ENCODE results near the gene KLB.
A peak's percentile ranks its signal among the peaks of the same experiment; 100 is the strongest.

- TF ChIP-seq CTCF (conservative IDR thresholded peaks at IDR 0.05) (no peak), ZFX (IDR thresholded peaks at IDR 0.05) (peak; percentile 62; the same call in 1 of the 2 replicates)
Measured at GRCh38 chr4:39446483-39446841, 39.7 kb downstream of the KLB start.
